GM19463 (cell line): Measurements from ENCODE around the gene NDUFB10.
"Not testable (repeated sequence)": the region's sequence is repeated elsewhere in the genome, so short reads cannot be mapped to it uniquely, and the experiment has no call there.

Experiments
- ATAC-seq: cut with Tn5 transposase; IDR thresholded peaks from one replicate; pipeline ENCODE4 v1.9.1; 2021; ENCODE audit warnings: mild to moderate bottlenecking, moderate library complexity; ENCODE audit not compliant: unreplicated experiment

NDUFB10 gene

GRCh38 chr16:1923299-1924034 is 35.9 kb upstream of the NDUFB10 start:
- no peak for ATAC-seq

- no peak for ATAC-seq
Measured at GRCh38 chr16:1924095-1924494, 35.2 kb upstream of the NDUFB10 start.

- ATAC-seq = no peak
Measured at GRCh38 chr16:1926271-1926670, 33.1 kb upstream of the NDUFB10 start.

DNA sequence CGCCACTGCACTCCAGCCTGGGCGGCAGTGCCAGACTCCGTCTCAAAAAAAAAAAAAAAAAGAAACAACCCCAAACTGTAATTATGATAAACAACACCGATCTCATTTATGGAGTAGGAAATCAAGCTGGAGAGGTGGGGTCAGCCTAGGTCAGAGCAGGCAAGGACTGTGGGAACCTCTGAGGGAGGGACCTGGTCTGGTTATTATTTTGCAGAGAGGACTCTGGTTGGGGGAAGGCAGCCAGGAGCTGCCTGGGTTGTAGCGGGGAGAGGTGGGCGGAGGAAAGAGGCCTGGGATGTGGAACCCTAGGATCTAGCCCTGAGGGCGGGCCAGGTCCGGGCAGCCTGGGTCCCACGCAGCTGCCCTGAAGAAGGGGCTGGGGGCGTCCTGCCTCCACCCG is 30.2 kb upstream of the NDUFB10 start:
- no peak for ATAC-seq

DNA sequence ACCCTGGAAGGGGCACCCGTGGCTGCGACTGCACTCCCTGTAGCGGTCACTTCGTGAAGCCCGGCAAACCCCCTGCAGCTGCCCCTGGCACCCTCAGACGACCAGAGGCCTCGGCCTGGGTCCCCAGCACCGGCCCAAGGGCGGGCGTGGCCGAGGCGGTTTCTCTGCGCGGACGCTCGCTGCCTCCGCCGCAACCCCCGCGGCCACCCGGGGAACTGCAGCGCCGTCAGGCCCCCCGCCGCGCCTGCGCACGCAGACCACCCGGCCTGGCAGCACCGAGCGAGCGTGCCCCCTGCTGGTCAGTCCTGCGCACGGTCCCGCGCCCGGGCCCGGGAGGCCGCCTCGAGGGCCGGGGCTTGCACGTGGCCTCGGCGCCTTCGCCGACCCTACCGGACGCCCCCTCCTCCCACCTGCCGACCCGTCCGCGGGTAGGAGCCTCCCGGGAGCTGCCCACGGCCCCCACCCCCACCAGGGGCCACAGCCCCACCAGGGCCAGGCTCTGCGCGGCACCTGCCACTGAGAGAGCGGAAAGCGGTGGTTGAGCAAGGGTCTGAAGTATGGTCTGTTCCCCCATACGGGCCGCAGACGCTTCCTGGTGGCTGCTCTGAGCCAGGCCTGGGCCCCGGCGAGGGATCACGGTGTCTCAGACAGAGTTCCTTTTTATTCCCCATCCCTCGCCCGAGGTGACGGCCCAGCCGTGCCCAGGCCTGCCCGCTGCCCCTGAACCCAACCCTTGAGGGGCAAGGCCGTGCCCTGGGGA is 29.6 kb upstream of the NDUFB10 start:
- peak; percentile 88 for ATAC-seq

GRCh38 chr16:1930338-1930720 is 29.0 kb upstream of the NDUFB10 start:
- no peak for ATAC-seq

DNA sequence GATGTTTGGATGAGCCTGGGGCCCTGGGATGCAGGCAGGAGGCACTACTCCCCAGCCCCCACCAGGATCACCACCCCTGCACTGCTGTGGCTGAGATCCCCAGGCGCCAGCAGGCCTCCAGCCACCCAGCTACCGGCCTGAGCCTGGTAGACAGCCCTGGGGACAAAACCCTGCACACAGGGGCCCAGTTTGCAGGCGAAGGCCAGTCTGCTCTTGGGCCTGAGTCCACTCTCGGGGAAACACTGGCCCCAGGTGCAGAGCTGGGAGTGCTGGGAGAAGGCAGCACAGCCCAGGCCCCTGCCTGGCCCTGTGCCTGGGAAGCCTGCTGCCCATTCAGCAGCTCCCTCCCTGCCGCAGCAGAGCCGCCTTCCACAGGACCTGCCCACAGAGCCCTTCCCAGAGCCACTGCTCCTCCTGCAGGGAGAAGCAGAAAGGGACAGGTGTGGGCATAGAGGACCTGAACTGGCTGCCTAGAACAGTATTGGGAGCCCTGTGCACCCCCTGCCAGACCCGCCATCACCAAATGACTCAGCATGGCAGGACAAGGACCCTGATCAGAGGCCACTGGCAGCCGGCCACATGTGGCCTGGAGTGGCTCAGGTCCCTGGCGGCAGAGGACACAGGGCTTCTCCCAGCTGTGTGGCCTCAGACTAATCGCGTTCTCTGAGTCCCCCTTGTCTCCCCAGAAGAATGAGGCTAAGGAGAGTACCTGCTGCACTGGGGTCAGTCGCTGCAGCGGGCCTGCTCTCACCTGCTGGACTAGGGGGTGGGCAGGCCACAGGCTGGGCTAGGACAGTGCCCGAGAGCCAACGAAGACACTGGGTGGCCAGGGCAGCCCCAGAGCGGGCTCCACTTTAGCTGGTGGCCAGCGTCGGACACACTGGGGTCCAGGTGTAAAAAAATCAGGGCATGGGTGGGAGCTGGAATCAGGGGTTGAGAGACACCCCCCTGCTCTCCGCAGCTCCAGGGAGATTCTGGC is 27.0 kb upstream of the NDUFB10 start:
- ATAC-seq = no peak

DNA sequence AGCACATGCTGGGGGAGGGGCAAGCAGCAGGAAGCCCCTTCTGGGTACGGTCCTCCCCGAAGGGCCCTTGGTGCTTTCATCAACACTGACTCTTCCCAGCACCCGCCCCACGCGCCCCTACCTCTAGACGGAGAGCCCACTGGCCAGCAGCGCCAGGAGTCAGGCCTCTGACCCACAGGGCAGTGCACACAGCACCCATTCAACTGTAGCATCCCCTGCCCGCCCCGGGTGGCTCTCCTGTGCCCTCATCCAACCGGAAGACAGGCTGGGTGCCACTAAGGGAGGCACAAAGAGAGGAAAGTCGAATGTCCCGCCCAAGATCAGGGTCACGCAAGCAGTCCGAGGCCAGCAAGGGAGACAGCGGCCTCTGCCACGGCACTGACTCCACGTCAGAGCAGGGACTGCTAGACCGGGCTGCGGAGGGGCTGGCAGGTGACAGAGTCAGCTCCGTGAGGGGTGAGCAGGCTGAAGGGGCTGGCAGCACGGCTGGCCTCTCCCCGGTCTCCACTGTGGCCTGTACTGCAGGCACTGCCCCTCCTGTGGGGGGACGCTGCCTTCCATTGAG is 26.2 kb upstream of the NDUFB10 start:
- ATAC-seq = no peak

DNA sequence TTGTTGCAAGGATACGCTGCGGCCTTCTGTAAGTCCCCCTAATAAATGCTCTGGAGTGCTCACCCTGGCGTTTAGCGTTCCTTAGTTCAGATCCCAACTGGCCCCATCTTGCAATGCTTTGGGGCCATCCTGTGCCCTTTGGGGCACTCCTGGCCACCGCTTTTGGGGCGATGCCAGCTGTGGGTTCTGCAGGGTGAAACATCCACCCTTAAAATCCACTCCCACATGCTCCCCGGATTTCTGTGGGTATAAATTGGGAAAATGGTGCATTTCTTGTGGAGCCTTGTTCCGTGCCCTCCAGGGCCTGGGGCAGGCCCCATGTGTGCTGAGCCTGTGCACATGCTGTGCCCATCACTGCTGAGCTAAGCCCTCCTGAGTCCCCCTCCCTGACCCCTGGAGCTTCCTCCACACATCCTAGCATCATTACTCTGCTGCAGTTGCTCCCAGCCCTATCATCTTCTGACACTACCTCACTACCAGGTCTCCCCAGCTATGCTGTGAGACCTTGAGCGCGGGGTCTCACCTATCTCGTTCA is 22.3 kb upstream of the NDUFB10 start:
- no peak for ATAC-seq

DNA sequence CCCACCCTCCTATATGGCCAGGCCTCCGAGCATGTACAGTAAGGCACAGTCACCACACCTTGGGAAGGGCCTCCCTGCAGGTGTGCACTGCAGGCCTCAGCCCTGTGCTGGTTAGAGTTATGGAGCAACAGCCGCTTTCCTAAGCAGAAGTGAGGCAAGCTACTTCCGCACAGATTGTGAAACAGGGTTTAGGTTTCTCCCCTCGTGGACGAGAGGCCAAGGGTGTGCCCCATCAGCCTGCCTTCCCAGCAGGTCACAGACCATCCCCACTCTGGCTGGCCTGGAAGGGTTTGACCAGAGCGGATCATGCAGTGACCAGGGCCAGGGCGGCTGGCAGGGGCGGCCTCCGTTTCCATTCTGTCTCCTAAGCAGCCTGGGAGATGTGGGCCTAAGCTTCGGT is 21.0 kb upstream of the NDUFB10 start:
- no peak for ATAC-seq

GRCh38 chr16:1938910-1939309 is 20.4 kb upstream of the NDUFB10 start:
- ATAC-seq = no peak

DNA sequence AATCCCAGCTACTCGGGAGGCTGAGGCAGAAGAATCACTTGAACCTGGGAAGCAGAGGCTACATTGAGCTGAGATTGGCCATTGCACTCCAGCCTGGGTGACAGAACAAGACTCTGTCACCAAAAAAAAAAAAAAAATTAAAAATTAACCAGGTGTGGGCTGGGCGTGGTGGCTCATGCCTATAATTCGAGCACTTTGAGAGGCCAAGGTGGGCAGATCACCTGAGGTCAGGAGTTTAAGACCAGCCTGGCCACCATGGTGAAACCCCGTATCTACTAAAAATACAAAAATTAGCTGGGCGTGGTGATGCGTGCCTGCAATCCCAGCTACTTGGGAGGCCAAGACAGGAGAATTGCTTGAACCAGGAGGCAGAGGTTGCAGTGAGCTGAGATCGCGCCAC is 19.5 kb upstream of the NDUFB10 start:
- not testable (repeated sequence) for ATAC-seq

DNA sequence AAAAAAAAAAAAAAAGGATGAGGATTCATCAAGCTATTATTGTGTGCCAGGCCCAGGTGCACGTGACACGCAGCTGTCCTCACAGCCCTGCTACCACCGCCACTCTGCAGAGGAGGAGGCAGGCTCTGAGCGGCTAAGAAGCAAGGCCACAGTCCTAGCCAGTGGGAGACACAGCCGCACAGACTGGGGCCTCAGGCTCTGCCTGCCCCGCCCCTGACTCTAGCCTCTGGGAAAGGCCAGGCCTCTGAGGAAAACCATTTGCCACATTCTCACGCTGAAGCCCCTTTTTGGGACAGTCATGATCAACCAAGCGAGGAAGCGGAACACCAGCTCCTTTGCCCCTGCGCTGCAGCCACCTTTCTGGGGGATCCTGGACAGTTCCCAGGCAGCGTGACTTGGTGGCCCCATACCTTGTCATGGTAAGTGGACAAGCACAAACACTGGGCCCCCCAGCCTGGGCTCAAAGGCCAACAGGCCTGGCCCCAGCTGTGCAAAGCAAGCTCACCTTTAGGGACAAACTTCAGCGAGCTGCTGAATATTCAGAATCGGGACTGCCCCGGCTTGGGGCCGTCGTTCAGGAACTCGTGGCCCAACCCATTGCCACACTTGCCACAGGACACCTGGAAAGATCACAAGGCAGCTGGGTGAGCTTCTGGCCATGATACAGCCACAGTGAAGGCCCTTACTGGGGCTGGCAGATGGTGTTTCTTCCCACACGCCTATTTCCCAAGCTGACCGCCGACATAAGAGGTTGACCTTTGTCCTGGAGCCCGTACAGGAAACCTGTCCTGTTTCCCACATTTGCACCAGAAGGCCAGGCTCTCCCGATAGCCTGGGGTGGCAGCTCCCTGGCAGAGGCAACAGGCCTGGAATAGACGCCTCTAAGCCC is 18.8 kb upstream of the NDUFB10 start:
- no peak for ATAC-seq

DNA sequence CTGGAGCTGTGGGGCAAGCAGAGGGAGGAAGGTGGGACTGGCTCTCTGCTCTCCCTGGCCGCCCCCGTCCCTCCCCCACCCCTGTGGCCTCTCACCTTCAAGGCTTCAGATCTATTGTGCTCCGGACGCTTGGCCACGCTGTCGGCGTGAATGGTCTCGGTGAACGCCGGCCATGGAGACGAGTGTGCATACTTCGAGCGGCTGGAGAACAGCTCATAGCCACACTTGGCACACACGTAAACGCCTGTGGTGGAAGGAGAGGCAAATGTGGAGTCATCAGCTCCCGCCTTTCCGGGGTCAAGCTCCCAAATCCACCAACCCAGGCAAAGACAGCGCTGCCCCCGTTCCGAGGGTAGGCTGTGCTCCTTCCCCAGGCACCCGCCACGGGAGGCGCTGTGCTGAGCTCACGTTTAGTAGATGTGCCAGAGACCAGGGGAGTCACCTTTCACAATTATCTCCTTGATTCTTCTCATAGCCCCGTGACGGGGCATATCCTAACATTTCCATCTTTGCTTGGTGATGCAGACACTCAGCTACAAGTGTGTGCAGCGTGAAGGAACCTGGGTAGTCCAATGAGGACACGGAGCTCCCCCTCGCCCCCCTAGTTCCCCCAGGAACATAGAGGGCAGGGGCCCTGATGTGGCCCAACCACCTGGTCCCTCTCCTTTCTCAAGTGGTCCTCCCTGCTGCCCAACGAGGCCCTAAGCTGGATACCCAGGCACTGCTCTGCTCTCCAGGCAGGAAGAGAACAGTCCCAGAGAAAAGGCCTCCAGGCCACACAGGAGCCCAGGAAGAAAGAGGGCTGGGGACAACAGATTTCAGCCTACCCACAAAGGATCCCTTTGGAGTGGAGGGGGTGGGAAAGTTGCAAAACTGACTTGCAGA is 17.9 kb upstream of the NDUFB10 start:
- ATAC-seq = no peak

GRCh38 chr16:1942047-1942809 is 17.1 kb upstream of the NDUFB10 start:
- ATAC-seq = no peak

DNA sequence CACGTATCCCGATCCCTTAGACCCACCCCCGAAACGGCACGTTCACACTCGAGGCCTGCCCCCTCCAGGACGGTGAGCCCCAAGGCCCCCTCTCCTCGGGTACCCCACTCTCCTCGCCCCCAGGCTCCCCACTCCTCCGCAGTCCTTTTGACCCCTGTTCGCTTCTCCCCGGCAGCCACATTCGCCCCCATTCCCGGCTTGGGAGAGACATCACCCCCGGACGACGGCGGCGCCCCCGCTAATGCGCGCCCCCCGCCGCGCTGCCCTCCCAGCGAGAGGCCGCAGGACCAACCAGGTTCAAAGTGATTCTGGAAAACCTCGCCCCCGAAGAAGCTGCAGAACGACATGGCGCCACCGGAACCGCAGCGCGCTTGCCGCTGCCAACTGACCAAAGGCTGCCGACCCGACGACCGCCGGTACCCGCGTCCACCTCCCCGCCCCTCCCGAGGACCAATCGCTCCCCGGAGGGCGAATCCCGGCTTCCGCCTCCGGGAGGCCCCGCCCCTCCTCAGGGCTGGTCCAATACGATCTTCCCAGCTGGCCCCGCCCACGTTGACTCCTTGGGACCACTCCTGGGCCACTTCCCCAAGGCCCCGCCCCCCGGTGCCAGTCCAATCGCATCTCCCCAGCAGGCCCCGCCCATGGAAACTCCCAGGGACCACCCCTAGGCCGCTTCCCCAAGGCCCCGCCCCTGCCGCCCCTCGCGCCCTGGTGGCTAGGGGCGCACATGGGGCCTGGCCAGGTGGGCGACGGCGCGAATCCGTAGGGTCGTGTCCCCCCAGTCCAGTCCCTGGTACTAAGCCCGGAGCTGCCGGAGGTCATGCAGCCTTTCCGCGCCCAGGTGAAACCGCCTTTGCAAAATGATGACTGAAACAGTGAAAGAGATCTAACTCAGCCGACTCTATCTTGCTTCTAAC is 16.3 kb upstream of the NDUFB10 start, which contains the start of gene MSRB1:
Gene MSRB1 (minus strand): TSS at position 390 of the 917 bp plus-strand sequence. CDS start 43 bp downstream, at position 347.
- peak; percentile 93 for ATAC-seq
